GM21619 (cell line): ENCODE measurements around the gene EIF2B1.

Experiments used
- ATAC-seq: cut with Tn5 transposase; IDR thresholded peaks from one replicate; pipeline ENCODE4 v1.9.1; 2021; ENCODE audit not compliant: unreplicated experiment

Gene EIF2B1

DNA sequence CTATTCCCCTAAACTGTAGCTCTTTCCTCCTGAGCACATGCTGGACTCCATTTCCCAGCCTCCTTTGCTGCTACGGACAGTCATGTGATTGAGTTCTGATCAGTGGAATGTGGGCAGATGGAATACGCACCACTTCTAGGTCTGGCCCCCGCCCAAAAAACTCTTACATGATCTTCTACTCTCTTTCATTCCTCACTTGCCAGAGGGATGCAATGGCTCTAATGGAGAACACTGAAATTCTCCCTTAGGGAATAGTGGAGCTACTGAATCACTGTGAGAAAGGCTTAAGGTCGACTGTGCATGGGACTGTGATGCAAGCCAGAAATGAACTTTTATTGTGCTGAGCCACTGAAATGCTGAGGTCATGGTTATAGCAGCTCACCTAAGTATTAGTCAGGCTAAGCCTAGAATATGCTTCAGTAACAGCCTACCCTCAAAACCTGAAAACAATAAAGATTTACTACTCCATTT, 62.1 kb downstream of the EIF2B1 start:
- ATAC-seq, result no peak
